Measurements from ENCODE around the gene FGF18.

FGF18 gene

GRCh38 chr5:171445644-171446516 is 26.4 kb downstream of the FGF18 start:
- no peak for DNase-seq

GRCh38 chr5:171447226-171447625 is 27.8 kb downstream of the FGF18 start:
- DNase-seq, result no peak

- DNase-seq, result no peak
These were observed 30.0 kb downstream of the FGF18 start for GRCh38 chr5:171449426-171449825.

GRCh38 chr5:171450423-171451331 is 31.2 kb downstream of the FGF18 start:
- no peak for DNase-seq

GRCh38 chr5:171451421-171451820 is 32.0 kb downstream of the FGF18 start:
- no peak for DNase-seq

GRCh38 chr5:171453056-171453725 is 33.7 kb downstream of the FGF18 start:
- no peak for DNase-seq

- DNase-seq, result no peak
These were observed 34.5 kb downstream of the FGF18 start for GRCh38 chr5:171453988-171454387.

- DNase-seq, result no peak
These were observed 35.1 kb downstream of the FGF18 start for GRCh38 chr5:171454549-171454948.

GRCh38 chr5:171455522-171455921 is 36.1 kb downstream of the FGF18 start:
- no peak for DNase-seq

GRCh38 chr5:171457208-171457981 is 37.9 kb downstream of the FGF18 start:
- DNase-seq, result no peak

GRCh38 chr5:171459839-171460238 is 40.4 kb downstream of the FGF18 start:
- DNase-seq, result no peak

- DNase-seq, result no peak
These were observed 42.9 kb downstream of the FGF18 start for GRCh38 chr5:171462136-171462927.

- no peak for DNase-seq
These were observed 43.7 kb downstream of the FGF18 start for GRCh38 chr5:171462928-171463861.

GRCh38 chr5:171463862-171464229 is 44.4 kb downstream of the FGF18 start:
- no peak for DNase-seq

- DNase-seq, result no peak
These were observed 45.4 kb downstream of the FGF18 start for GRCh38 chr5:171464829-171465228.

- no peak for DNase-seq
These were observed 47.7 kb downstream of the FGF18 start for GRCh38 chr5:171467107-171467506.

GRCh38 chr5:171469326-171469725 is 49.9 kb downstream of the FGF18 start:
- no peak for DNase-seq

- no peak for DNase-seq
These were observed 51.0 kb downstream of the FGF18 start for GRCh38 chr5:171470420-171470819.

GRCh38 chr5:171474230-171474813 is 54.9 kb downstream of the FGF18 start:
- DNase-seq, result no peak

GRCh38 chr5:171475596-171475995 is 56.1 kb downstream of the FGF18 start:
- no peak for DNase-seq
